ENCODE results near the gene PTPRB.
"Not testable (repeated sequence)": the region's sequence is repeated elsewhere in the genome, so short reads cannot be mapped to it uniquely, and the experiment has no call there.

PTPRB gene

DNA sequence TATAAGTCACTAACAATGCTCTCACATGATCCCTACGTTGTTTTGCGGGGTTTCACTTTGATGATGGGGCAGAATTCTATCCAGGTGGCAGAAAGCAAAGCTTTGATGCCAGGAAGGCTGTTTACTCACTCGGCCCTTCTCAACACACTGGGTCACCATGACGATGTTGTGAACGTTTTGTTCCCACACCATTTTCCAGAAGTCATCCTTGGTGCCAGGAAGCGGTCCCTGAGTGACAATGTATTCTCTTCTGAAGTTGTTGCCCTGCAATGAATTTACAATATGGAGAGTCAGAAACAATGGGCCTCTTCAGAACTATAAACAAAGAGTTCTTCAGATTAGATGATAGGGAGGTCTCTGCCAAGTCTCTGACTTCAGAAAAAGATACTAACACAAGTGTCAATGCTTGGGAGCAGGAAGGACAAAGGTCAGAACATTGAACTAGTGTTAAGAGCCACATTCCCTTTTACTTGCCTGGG, 101.3 kb downstream of the PTPRB start:
- no peak for DNase-seq

GRCh38 chr12:70534466-70534865, 102.8 kb downstream of the PTPRB start:
- no peak for DNase-seq

DNA sequence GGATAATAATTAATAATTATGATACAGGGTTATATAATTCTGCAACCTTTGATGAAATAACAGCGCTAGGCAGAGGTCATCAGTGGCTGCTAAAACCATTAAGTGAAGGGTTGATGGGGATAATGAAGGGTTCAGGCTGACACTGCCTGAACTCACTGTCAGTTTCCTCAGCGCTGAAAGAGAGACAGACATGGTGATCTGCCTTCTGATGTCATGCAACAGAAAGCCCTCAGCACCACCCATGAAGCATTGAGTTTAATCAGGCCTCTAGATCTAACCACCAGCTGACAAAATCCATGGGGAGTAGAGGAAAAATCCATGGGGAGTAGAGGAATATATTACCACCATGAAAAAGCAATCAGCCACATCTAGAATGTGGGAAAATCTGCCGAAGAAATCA, 107.6 kb downstream of the PTPRB start:
- DNase-seq: no peak

- DNase-seq: no peak
Observed at GRCh38 chr12:70520847-70521246, 116.4 kb downstream of the PTPRB start.

- no peak for DNase-seq
Observed at GRCh38 chr12:70513426-70513825, 123.8 kb downstream of the PTPRB start.

- no peak for DNase-seq
Observed at GRCh38 chr12:70508178-70508577, 129.1 kb downstream of the PTPRB start.

- DNase-seq: no peak
Observed at GRCh38 chr12:70507442-70507841, 129.8 kb downstream of the PTPRB start.

DNA sequence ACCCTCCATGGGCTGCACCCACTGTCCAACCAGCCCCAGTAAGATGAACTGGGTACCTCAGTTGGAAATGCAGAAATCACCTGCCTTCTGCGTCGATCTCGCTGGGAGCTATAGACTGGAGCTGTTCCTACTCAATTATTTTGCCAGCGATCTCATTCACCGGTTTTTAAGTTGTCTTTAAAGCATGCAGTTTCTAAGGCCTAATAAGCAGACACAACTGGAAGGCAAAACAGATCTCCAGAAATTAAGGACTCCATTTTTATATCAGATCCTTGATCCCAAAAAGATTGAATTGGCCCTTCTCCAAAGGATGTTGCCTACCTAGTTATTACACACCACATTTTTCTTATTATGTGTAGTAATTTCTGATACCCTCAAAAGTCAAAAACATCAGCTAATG, 139.7 kb downstream of the PTPRB start:
- DNase-seq: no peak

- DNase-seq: not testable (repeated sequence)
Observed at GRCh38 chr12:70492904-70493303, 144.3 kb downstream of the PTPRB start.

DNA sequence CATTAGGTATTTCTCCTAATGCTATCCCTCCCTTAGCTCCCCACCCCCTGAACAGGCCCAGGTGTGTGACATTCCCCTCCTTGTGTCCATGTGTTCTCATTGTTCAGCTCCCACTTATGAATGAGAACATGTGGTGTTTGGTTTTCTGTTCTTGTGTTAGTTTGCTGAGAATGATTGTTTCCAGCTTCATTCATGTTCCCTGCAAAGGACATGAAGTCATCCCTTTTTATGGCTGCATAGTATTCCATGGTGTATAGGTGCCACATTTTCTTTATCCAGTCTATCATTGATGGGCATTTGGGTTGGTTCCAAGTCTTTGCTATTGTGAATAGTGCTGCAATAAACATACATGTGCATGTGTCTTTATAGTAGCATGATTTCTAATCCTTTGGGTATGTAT, 146.3 kb downstream of the PTPRB start:
- DNase-seq: not testable (repeated sequence)

- no peak for DNase-seq
Observed at GRCh38 chr12:70487440-70487839, 149.8 kb downstream of the PTPRB start.

- DNase-seq: no peak
Observed at GRCh38 chr12:70486588-70486987, 150.6 kb downstream of the PTPRB start.

- no peak for DNase-seq
Observed at GRCh38 chr12:70485704-70486103, 151.5 kb downstream of the PTPRB start.

GRCh38 chr12:70484464-70484863, 152.8 kb downstream of the PTPRB start:
- no peak for DNase-seq

DNA sequence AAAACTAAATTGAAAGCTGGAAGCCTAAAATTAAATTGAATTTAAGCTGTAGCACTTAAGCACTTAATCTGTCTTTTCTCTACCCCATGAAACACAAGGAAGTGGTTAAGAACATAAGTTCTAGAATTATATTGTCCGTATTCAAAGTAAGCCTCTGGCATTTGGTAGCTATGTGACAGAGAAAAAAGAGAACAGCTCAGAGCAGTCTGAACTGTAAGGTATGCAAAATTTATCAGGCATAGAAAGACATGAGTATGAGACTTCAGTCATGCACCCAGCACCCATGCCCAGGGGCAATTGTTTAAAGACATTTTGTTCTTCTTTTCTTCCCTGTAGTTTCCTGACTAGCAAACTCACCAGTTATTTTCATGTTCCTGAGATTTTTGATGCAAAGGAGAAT, 154.5 kb downstream of the PTPRB start:
- DNase-seq: no peak

DNA sequence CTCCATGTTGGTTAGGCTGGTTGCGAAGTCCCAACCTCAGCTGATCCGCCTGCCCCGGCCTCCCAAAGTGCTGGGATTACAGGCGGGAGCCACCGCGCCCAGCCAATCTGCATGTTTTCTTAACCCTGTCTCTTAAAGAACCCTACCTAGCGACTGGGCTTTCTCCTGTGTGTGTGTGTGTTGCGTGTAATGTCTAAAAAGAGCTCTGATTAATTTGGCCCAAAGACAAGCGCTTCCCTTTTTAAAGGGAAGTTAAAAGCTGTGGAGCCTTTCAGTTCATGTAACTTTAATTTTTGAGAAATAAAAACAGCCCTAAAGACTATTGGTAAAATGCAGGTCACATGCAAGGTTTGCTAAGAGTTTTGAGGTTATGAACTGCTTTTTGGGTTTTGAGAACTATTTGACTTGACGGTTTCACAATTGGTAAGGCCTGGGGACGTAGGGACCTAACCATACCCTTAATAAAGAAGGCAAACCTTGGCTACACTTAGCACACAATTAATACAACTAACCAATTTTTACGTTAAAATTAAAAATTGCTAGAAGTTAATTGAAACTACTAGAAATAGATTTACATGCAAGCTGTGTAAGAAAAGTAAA, 167.9 kb downstream of the PTPRB start:
- DNase-seq: no peak

DNA sequence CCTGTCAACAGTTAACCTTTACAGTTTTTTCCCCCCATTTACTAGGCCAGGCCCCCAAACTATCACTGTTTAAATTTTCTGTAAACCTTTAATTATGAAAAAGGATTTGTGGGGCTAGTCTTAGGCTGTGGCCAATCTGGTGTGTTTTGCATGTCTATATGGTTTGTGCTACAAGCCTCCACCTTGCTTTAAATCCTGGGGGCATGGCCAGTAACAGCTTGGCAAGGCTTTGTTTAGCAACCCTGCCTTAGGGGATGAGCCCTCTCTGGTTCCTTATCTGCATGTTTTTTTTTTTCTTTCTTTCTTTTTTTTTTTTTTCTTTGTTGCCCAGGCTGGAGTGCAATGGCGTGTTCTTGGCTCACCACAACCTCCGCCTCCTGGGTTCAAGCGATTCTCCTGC, 168.5 kb downstream of the PTPRB start:
- no peak for DNase-seq

DNA sequence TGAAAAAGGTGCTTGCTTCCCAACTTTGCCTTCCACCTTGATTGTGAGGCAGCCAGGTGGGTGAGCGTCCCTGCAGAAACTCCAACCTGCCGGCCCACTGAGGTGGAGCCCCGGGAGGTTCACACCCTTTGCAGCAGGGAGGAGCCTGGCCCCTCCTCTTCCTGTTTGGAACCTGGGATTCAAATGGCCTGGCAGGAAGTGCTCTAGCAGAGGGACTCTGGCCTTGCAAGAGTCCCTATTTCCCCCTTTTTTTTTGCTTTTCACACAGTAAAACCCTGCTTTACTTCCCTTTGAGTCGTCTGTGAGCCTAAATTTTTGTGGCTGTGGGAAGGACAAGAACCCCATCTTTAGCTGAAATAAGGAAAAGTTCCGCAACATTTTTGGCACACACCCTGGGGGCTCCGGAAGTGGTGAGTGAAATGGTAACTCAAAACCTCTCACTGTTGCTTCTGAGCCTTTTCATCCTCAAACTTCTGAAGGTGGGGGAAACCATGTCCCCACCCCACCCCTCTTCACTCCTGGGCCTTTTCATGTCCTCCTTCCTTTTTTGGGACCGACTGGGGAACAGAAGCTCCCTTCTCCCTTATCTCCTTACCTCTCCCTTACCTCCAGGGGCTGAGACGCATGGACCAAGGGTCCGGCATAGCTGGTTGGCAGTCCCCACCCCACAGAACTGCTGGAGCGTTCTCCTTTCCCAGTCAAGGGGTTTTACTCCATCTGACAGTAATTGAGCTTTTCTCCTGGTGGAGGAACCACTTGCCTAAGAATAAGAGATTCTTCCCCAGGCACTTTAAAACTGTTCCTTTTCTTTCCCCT, 169.1 kb downstream of the PTPRB start:
- no peak for DNase-seq

- DNase-seq: no peak
Observed at GRCh38 chr12:70467476-70467875, 169.8 kb downstream of the PTPRB start.

GRCh38 chr12:70466753-70467152, 170.5 kb downstream of the PTPRB start:
- no peak for DNase-seq
